ENCODE data around the gene MYH7. TPM values are rescaled to one million over a fixed set of nuclear protein-coding genes. Genes with fewer than 3 reads are reported as not detected.
"Not testable (repeated sequence)": the region's sequence is repeated elsewhere in the genome, so short reads cannot be mapped to it uniquely, and the experiment has no call there.

MYH7 gene
- total RNA-seq, 1 experiment from 2014 or later: not detected

DNA sequence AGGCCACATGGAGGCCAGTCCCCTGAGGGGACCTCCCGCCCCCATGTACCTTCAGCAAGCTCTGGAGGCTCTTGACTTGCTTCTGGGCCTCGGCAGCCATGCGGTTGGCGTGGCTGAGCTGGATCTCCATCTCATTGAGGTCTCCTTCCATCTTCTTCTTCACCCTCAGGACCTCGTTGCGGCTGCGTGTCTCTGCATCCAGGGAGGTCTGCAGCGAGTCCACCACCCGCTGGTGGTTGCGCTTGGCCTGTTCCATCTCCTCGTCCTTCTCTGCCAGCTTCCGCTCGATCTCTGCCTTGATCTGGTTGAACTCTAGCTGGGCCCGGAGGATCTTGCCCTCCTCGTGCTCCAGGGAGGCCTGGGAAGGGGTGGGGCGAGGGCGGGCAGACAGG is 49.2 kb downstream of the MYH7 start:
- not testable (repeated sequence) for DNase-seq (ENCODE audit: low spot score)

GRCh38 chr14:23385642-23386265 is 49.7 kb downstream of the MYH7 start:
- DNase-seq (ENCODE audit: low spot score): no peak

GRCh38 chr14:23385244-23385641 is 50.2 kb downstream of the MYH7 start:
- no peak for DNase-seq (ENCODE audit: low spot score)

- no peak for DNase-seq (ENCODE audit: low spot score)
Observed at GRCh38 chr14:23384364-23385080, 50.9 kb downstream of the MYH7 start.

DNA sequence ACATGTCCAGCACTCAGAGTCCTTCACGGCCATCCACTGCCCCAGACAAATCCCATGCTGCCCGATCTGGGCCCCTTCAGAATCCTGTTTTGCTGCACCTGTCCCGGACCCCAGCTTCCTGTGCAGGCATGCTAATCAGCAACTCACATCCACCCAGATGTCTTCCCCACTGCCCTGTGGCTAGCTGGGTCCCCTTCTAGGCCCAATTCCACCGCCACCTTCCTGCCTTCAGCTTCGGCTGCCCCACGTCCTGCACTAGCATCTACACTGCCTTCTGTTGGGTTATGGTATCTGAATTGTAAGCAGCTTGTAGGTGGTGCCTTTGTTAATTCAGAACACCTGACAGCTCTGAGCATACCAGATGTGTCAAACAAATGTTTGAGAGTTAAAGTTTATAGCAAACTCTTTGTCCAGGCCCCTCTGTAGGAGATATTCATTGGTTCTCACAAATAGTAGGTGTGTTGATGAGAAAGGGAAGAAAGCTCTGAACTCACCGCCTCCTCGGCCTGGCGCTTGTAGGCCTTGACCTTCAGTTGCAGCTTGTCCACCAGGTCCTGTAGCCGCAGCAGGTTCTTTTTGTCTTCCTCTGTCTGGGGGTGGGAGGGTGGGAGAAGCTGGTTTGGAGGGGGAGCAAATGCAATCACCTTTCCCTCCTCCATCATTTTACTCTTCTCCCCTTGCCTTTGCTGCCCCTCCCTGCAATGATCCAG is 52.6 kb downstream of the MYH7 start:
- no peak for DNase-seq (ENCODE audit: low spot score)

GRCh38 chr14:23382276-23382675 is 53.2 kb downstream of the MYH7 start:
- no peak for DNase-seq (ENCODE audit: low spot score)

GRCh38 chr14:23381871-23382270 is 53.6 kb downstream of the MYH7 start:
- DNase-seq (ENCODE audit: low spot score): no peak

DNA sequence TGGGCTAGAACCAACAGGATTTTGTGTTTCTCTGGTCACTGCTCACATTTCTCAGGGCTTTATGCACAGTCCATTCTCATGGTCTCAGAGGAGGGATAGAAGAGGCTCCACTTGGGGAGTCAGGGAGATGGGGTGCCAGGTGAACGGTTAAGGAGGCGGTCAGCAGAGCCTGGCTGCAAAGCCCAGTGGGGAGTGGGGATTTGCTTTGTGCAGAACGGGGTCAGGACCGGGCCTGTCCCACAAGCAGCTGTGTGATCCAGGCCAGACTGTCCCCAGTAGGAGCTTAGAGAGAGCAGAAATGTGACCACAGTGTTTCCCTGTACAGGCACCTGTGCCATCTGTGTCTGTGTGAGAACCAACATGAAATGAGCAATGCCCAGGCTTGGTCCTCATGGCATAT is 54.5 kb downstream of the MYH7 start:
- no peak for DNase-seq (ENCODE audit: low spot score)

DNA sequence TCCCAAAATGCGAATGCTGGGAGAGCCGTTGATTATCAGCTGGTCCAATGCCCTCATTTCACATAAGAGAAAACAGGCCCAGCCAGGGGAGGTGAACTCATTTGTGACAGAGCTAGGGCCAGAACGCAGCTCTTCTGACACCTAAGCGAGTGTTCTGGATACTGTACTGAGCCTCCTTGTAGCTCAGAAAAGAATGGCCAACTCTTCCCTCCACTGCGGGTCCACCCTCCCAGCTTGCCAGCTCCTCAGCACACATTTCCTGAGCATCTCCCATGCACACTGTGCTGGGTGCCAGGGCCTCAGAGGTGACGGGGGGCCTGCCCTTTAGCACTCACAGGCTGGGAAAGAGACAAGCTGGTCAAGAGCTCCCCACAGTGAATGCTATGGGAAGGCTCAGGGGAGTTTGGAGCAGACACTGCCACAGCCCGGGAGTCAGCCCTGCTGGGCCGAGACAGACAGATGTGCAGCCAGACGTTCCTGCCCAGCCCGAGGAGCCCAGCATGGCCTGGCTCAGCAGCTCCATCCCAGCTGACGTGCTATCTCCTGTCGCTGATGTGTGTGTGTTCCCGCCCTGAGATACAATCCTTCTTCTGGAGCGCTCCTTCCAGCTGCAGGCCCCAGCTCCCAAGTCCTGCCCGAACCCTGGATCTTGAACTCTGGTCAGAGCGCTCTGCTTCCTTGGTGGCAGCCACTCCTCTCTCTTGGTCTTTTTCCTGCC is 55.1 kb downstream of the MYH7 start:
- no peak for DNase-seq (ENCODE audit: low spot score)

GRCh38 chr14:23379366-23380196 is 55.9 kb downstream of the MYH7 start:
- DNase-seq (ENCODE audit: low spot score): peak; percentile 24

DNA sequence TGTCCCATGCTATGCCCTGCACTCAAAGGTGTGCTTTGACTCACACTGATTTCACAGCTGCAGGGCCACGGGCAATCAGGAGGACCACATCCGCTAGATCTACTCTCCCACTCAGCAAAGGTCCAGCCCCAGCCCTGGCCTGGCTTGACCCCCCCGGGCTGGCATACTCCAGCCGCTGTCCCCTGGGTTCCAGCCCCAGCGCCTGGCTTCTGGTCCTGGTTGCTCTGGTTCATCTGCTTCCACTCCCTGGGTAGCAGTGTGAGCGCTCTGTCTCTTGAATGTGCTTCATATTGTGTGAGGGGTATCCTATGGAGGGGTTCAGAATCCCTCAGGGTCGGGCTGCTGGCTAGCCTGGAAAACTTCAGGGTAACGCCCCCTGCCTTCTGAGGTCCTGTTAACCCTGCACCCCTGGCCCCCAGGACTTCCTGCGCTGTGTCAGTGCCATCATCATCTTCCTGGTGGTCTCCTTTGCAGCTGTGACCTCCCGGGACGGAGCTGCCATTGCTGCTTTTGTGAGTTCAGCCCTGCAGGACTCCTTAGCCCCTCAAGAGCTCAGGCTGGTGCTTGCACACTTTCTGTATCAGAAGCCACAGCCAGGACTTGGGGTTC is 56.7 kb downstream of the MYH7 start:
- DNase-seq (ENCODE audit: low spot score): no peak

DNA sequence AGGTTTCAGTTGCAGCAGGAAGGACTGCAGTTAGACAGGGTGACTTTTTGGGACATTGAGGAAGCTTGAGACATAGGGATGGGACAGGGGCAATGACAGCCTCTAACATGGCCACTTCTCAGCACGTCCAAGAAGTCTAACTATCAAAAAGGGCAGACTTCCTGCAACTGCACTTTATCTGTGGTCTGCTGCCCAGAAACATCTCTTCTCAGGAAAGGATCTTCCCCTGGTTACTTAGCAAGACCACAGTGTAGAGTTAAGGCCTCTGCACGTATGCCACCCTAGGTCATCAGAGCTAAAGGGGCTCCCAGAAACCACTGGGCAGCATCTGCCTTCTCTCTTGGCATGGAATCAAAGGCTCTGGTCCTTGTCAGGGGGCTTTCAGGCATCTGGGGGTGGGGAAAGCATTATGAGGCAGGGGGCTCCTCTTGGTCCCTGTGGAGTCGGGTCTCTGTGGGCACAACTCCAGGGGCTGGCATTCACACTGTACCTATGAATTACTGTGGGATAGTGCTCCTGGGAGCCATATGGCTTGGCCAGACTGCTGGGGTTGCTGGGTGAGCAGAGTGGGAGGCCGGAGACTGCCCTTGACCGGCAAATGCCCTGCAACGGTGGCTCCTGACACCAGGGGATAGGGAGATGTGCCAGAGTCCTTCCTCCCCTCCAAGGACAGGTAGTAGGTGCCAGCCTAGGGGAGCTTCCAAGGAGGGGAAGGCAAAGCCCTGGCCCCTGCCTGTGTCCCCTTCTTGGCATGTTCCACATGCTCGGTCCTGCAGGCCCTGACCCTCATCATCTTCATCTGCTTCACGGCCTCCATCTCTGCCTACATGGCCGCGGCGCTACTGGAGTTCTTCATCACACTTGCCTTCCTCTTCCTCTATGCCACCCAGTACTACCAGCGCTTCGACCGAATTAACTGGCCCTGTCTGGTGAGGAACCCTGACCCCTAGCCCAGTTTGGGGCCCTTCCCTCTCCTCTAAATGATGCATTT is 57.6 kb downstream of the MYH7 start:
- DNase-seq (ENCODE audit: low spot score): no peak

- no peak for DNase-seq (ENCODE audit: low spot score)
Observed at GRCh38 chr14:23377198-23377550, 58.3 kb downstream of the MYH7 start.

GRCh38 chr14:23376482-23377197 is 58.8 kb downstream of the MYH7 start, which contains the start of gene CMTM5:
Gene CMTM5, plus strand, starts transcription at chr14:23377046. Its CDS starts 206 bp downstream, at chr14:23377252.
- no peak for DNase-seq (ENCODE audit: low spot score)

DNA sequence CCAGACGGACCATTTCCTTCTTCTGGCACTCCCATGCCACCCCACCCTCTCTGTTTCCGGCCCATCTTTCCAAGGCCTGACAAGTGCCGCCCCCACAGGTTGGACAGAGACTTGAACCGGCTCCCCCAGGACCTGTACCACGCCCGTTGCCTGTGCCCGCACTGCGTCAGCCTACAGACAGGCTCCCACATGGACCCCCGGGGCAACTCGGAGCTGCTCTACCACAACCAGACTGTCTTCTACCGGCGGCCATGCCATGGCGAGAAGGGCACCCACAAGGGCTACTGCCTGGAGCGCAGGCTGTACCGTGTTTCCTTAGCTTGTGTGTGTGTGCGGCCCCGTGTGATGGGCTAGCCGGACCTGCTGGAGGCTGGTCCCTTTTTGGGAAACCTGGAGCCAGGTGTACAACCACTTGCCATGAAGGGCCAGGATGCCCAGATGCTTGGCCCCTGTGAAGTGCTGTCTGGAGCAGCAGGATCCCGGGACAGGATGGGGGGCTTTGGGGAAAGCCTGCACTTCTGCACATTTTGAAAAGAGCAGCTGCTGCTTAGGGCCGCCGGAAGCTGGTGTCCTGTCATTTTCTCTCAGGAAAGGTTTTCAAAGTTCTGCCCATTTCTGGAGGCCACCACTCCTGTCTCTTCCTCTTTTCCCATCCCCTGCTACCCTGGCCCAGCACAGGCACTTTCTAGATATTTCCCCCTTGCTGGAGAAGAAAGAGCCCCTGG is 59.8 kb downstream of the MYH7 start:
- no peak for DNase-seq (ENCODE audit: low spot score)

DNA sequence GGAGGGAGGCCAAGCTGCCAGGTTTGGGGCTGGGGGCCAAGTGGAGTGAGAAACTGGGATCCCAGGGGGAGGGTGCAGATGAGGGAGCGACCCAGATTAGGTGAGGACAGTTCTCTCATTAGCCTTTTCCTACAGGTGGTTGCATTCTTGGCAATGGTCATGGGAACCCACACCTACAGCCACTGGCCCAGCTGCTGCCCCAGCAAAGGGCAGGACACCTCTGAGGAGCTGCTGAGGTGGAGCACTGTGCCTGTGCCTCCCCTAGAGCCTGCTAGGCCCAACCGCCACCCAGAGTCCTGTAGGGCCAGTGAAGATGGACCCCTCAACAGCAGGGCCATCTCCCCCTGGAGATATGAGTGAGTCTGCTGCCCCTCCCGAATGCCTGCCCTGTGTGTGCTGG is 62.4 kb downstream of the MYH7 start:
- DNase-seq (ENCODE audit: low spot score): no peak

DNA sequence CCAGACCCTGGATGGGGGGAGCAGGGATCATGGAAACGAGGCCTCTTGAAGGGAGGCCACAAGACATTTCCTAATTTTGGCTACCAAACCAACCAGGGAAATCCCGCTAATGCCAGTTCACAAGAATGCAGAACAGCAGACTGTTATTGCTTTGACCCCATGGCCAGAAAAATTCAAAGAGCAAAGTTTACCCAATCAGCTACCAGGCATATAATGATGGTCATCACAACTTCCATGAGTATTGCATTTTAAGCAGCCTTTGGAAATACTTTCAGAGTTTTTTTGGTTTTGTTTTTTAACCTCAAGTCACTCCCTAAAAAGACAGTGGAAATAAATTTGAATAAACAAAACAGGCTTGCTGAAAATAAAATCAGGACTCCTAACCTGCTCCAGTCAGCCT is 63.0 kb downstream of the MYH7 start, which contains the start of gene IL25:
Gene IL25, plus strand, starts transcription at position 301 of the 400 bp plus-strand sequence.
- no peak for DNase-seq (ENCODE audit: low spot score)

GRCh38 chr14:23371865-23372264 is 63.6 kb downstream of the MYH7 start:
- DNase-seq (ENCODE audit: low spot score): no peak

Measured in H4 (cell line).